ENCODE results near the gene ANO10.
"Not testable (repeated sequence)": the region's sequence is repeated elsewhere in the genome, so short reads cannot be mapped to it uniquely, and the experiment has no call there.

Gene ANO10

DNA sequence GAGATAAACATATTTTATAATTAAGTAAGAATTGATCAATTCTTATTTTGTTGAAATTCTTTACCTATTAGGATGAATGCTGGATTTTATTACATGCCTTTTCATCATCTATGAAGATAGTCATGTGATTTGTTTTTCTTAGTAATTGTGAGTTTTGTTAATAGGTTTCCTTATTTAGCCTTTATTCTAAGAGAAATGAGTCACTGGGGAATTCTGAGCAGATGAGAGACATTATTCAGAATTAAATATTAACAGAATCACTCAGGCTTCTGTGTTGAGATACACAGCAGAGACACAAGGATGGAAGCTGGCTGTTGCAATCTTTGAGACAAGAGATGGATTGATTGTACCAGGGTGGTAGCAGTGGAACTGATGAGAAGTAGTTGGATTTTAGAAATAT, 7.4 kb upstream of the ANO10 start:
- no peak for DNase-seq (ENCODE audit: low read depth in 2 of 2)

DNA sequence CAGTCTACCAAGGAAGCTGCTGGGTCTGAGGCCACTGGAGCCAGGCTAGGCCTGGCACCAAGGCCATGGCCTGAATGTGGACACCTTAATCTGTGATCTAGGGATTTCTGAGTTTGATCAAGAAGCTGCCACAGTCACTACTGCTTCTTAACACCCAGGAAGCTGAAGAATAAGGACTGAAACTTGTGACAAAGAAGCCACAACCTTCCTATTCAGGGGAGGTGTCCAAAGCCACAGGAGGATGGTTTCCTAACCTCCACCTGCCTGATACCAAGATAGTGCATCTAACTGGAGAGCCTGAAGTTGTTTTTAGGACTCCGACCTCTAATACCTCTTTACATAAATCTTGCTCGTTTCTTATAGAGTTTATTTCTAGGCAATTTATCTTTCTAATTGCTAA, 5.5 kb upstream of the ANO10 start:
- no peak for DNase-seq (ENCODE audit: low read depth in 2 of 2)

DNA sequence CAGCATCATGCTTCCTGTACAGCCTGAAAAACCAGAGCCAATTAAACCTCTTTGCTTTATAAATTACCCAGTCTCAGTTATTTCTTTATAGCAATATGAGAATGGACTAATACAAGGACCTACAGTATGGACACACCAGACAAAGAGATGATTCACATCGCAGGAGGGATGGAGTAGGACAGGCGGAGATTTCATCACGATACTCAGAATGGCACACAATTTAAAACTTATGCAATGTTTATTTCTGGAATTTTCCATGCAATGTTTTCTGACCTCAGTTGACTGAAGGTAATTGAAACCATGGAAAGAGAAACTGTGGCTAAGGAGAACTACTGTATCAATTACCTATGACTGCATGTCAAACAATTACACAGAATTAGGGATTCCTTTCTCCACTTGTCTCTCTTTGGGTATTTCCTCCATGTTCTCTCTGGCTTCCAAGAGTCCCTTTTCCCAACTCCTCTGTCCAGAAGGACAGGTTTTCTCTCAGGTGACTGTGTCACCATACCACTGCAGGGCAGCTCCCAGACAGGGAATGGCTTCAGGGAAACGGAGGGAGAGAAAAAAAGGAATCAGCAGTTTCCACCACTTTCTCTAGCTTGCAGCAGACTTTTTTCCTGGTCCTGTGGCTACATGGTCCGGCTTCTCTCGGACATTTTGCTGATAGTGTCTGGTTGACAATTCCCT, 3.0 kb upstream of the ANO10 start:
- DNase-seq (ENCODE audit: low read depth in 2 of 2) = no peak

DNA sequence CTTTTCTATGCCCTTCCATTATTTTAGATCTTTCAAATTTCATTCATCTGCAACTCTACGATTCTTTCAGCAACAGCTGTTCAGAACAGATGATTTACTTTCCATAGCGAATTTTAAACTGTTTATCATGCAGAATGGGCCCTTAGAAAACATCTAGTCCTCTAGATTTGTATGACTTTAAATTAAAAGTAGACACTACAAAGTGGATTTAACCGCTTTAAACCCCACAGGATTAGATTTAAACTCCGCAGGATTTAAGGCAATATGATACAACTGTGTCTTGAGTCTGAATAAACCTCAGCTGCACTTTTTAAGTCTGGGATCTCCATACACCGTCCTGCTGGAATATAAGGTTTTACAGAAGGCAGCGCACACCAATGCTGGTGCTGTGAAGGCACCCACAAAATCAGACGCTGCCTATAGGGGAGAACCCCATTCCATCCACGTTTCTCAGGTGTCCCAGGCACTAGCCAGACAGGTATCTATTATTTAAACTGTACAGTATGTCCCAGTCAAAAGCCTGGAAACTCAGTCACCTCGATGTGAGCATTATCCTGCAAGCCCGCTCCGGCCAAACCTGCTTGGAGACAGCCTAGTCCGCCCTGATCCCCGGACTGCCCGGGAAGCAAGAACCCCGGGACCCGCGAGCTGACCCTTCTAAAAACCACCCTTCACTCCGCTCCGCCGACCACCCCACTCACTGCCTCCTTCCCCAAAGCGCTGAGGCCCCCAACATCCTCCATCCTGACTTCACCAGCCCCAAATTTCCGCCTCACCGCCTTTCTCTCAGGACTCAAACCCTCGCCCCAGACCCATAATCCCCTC, 768 bp downstream of the ANO10 start:
- DNase-seq (ENCODE audit: low read depth in 2 of 2) = no peak

DNA sequence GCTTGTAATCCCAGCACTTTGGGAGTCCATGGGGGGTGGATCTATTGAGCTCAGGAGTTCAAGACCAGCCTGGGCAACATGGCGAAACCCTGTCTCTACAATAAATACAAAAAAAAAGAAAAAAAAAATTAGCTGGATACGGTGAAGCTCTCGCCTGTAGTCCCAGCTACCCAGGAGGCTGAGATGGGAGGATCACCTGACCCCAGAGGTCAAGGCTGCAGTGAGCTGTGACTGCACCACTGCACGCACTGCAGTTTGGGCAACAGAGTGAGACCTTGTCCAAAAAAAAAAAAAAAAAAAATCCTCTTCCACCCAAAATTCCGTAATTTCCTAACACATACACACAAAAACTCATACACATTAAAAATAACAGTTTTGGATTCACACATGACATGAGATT, 2.2 kb downstream of the ANO10 start:
- DNase-seq (ENCODE audit: low read depth in 2 of 2) = no peak

DNA sequence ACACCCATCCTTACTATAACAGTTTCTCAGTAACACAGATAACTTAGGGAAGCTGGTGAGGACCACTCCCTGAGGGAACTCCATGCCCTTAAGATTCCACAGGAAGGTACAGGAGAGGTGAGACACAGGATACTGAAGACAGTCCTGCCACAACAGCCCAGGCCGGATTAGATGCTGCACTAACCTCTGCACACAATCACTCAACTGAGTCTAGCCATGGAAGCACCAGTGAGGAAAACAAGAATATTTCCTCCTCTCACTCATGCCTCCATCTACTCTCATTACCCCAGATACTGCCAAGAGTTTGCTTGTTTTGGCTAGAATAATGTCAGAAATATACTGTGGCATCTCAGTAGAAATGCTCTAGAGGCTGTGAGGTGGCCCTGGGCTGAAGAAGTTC, 3.7 kb downstream of the ANO10 start:
- no peak for DNase-seq (ENCODE audit: low read depth in 2 of 2)

DNA sequence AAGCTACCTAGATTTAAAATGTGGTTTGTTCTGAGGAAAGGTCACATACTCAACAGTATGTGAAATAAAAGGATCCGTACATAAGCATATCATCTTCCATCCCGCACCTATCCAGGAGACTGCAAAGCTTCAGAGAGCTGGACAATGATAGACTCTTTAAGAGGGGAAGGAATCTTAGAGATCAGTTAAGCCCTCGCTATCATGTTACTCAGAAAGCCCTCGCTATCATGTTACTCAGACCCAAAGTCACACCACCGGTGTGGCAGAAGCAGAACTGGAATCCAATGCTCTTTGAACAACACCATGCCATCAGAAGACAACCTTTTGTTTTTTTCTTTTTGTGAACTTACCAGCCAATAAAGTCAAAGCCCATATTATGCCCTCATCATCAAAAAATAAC, 5.8 kb downstream of the ANO10 start:
- DNase-seq (ENCODE audit: low read depth in 2 of 2) = no peak

DNA sequence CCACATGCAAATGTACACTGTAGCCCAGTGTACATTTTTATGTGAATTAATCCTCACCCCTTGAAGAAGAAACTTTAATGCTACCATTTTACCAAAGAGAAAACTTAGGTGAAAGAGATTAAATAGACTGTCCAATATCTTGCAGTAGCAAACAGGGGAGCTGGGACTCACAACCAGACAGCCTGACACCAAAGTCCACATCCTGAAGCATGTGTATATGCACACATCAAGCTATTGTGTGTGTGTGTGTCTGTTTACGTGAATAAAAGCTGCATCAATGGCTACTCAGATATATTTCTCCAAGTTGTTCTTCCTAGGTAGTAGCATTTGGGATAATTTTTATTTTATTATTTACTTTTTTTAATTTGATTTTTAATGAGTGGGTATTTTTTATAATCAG, 6.7 kb downstream of the ANO10 start:
- DNase-seq (ENCODE audit: low read depth in 2 of 2) = no peak

DNA sequence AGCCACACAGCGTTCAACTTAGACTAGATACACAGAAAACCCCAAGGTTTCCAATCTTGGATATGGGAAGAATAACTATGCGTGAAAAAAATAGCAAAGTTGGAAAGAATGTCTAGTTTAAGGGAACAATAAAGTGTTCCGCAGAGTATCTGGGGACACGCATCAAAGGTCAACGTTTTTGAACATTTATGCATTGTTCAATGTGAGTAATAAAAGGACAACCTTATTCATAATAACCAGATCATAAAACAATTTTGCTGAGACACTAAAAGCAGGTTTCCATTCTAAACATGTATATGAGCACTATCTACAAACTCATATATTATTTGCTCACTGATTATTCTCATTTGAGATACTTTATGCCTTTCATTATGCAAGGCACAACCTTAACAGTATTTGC, 7.8 kb downstream of the ANO10 start:
- DNase-seq (ENCODE audit: low read depth in 2 of 2) = no peak

DNA sequence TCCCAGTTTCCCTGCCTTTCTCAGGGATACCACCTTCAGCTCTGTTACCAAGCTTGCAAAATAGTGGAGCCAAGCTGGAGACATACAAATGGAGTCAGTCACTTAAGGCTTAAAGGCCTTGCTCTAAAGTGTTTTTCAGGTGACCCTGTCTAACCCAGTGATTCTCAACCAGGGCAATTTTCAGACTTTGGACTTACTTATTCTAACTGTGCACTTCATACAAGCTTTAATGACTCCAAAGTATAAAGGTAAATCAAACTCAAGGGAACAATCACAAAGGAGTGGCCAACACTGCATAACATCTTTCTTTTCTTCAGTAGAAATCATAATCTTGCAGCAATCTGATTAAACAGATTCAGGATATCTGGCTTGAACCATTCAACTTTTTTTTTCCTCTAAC, 9.4 kb downstream of the ANO10 start:
- DNase-seq (ENCODE audit: low read depth in 2 of 2) = no peak

DNA sequence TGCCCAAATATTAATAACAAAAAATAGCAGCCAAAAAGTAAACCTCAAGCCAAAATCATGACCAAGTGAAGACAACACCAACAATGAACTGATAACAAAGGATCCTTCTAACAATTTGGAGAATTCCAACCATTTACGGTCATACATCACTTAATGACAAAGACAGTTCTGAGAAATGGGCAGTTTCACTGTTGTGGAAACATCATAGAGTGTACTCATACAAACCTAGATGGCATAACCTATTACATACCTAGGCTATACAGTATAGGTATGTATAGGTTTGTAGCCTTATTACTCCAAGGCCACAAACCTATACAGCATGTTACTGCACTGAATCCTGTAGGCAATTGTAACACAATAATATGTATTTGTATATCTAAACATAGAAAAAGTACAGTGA, 12.4 kb downstream of the ANO10 start:
- DNase-seq (ENCODE audit: low read depth in 2 of 2) = no peak

DNA sequence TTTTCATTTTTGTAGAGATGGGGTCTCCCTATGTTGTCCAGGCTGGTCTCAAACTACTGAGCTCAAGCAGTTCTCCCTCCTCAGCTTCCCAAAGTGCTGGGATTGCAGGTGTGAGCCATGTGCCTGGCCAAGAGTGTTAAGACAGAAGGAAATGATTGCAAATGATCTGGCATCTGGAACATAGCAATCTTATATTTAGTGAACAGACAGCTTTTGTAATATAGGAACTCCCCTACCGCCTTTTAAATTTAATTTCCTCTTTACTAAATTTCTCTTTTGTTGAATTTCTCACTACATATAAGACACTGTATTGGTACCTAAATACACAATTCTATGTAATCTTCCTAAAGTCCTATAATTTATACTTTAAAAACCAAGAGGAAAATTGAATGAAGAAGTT, 13.1 kb downstream of the ANO10 start:
- DNase-seq (ENCODE audit: low read depth in 2 of 2) = no peak

DNA sequence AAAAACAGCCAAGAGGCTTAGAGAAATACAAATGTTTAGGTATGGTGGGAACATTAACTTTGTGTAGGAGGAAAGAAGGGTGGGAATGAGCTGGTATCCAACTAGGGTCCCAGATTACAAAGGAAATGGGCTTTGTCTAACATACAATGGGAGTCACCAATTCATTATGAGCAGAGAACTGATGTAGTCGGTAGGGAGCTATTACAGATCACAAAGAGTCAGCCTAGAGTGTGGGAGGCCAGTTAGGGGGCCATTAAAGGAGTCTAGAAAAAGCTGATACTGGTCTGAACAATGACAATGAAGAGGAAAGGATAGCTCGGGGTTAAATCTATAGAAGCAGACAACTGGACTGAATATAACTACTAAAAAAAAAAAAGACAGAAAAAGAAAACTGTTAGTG, 15.5 kb downstream of the ANO10 start:
- DNase-seq (ENCODE audit: low read depth in 2 of 2) = no peak

DNA sequence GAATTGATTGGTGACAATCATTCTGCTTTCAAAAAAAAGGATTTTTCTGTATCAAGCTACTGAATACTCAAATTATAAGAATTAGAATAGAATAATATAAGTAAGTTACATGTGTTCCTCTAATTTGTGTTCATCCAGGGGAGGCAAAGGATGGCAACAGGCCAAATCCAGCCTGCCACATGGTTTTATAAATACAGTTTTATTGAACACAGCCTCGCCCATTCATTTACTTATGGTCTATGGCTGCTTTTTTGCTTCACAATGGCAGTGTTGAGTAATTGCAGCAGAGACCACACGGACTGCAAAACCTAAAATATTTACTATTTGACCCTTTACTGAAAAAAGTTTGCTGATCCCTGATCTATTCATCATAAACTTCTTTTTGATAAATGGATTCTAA, 21.9 kb downstream of the ANO10 start:
- not testable (repeated sequence) for DNase-seq (ENCODE audit: low read depth in 2 of 2)

DNA sequence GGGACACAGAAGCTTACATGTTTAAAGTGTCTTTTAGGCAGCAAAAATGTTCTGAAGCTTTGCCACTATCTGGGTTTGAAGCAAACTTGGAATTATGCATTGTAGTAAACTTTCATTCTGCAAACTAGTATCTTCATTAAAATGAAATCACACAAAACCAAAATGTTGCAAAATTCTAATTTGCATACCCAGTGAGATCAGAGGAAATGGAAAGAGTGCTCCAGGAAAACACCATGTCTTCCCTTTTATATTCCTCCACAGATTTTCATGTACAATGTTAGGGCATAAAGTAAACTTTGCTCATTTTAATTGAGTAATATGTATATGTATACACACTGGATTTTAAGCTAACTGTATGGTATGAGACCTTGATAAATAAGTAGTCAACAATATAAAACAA, 23.9 kb downstream of the ANO10 start:
- DNase-seq (ENCODE audit: low read depth in 2 of 2) = no peak

DNA sequence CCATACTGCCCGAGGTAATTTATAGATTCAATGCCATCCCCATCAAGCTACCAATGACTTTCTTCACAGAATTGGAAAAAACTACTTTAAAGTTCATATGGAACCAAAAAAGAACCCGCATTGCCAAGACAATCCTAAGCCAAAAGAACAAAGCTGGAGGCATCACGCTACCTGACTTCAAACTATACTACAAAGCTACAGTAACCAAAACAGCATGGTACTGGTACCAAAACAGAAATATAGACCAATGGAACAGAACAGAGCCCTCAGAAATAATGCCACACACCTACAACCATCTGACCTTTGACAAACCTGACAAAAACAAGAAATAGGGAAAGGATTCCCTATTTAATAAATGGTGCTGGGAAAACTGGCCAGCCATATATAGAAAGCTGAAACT, 25.6 kb downstream of the ANO10 start:
- not testable (repeated sequence) for DNase-seq (ENCODE audit: low read depth in 2 of 2)

DNA sequence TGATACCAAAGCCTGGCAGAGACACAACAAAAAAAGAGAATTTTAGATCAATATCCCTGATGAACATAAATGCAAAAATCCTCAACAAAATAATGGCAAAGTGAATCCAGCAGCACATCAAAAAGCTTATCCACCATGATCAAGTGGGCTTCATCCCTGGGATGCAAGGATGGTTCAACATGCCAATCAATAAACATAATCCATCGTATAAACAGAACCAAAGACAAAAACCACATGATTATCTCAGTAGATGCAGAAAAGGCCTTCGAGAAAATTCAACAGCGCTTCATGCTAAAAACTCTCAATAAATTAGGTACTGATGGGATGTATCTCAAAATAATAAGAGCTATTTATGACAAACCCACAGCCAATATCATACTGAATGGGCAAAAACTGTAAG, 26.5 kb downstream of the ANO10 start:
- not testable (repeated sequence) for DNase-seq (ENCODE audit: low read depth in 2 of 2)

DNA sequence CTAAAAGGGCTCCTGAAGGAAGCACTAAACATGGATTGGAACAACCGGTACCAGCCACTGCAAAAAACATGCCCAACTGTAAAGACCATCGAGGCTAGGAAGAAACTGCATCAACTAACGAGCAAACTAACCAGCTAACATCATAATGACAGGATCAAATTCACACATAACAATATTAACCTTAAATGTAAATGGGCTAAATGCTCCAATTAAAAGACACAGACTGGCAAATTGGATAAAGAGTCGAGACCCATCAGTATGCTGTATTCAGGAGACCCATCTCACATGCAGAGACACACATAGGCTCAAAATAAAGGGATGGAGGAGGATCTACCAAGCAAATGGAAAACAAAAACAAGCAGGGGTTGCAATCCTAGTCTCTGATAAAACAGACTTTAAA, 28.2 kb downstream of the ANO10 start:
- DNase-seq (ENCODE audit: low read depth in 2 of 2) = not testable (repeated sequence)

DNA sequence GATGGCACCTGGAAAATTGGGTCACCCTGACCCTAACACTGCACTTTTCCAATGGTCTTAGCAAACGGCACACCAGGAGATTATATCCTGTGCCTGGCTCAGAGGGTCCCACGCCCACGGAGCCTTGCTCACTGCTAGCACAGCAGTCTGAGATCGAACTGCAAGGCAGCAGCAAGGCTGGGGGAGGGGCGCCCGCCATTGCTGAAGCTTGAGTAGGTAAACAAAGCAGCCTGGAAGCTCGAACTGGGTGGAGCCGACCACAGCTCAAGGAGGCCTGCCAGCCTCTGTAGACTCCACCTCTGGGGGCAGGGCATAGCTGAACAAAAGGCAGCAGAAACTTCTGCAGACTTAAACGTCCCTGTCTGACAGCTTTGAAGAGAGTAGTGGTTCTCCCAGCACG, 29.9 kb downstream of the ANO10 start:
- DNase-seq (ENCODE audit: low read depth in 2 of 2) = not testable (repeated sequence)

DNA sequence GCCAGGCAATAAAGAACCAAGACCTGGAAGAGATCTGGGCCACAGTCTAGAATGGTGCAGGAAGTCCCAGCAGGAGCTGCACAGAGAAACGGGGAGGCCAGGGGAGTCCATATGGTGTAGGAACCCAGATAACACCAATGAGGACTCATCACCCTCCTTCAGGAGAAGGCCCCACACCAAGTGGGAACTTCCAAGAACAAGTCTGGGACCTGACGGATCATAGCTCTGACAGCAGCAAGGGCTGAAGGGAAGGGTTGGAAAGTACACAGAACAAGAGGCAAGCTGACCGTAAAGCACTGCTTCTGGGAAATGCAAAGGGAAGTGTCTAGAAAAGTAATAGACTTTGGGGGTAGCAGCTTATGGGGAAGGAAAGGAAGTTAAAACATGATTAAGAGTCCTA, 34.5 kb downstream of the ANO10 start:
- no peak for DNase-seq (ENCODE audit: low read depth in 2 of 2)

DNA sequence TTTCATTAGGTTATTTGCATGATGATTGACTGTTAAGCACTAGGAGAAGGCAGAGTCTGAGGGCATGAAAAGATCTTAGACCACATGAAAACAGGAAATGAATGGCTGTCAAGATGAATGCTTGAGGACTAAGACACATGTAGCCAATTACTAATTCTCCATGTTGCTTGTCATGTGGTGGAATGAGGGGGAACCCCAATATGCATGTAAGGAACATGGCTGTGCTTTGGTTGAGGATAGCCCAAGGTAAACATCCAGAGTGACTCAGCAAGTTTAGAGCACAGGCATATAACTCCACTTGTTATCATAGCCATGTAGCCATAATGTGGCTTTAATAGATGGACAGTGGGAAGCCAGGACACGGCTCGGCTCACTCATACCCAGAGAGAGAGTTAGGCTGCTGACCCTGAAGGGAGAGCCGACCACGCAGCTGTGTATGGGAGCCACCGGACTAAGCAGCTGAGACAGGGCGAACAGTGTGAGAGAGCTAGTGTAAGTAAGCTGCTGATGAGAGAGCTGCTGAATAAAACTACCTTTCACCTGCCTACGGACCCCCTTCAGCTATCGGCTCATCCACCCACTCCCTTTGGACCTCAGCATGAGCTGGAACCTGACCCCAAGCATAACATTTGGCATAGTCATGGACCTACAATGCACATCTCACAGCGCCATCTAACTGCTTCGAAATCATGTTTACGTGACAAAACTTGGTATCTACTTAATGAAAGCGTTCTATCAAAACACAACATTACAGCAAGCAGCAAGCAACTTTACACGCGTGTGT, 37.6 kb downstream of the ANO10 start:
- no peak for DNase-seq (ENCODE audit: low read depth in 2 of 2)

DNA sequence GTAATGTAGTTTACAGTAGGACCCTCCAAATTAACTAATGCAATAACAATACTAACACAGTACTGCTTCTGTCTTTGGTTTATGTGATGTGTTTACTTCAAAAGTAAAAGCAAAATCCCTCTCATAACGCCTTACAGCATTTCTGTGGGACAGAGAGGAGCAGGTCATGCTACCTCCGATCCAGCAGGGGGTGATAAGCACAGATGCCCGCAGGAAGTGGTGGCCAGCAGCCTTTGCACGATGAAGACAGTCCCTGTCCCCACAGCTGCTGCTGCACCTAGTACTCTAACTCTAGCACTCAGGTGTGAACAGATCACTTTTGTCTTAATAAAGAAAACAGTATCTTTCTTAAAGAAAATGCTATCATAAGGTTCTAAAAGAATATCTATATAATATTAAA, 38.3 kb downstream of the ANO10 start:
- DNase-seq (ENCODE audit: low read depth in 2 of 2) = no peak

DNA sequence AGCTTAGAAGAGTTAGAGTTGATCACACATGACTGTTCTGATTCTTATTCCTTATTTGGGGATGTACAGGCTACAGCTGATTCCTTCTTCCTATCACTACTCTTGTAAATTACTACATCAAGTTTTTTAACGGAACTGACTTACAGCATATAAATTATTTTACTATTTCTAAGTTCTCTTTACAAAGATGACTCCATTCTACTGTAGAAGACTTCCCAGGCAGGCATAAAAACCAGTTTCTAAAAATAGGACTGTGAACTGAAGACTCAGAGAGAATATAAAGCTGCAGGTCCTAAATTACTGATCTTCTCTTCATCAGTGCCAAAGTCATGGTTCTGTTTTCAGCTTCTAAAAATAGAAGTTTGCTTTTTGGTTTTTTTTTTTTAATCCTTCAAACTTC, 38.9 kb downstream of the ANO10 start:
- DNase-seq (ENCODE audit: low read depth in 2 of 2) = no peak

Measured in stimulated activated CD8-positive, alpha-beta memory T cell treated with anti-CD3 and anti-CD28 coated beads, Interleukin-15, amount 100 ng/mL, for 4 hours (primary cell).